DOHH2 (cell line): ENCODE data around the gene ABCB11.

Experiments used
- H3F3A ChIP-seq: fragments of 200-600 bp; sonication (generic), shearing (Covaris generic); 2 replicates; pipeline ENCODE4 v1.6.0; 2016; ENCODE audit warnings: antibody characterized with exemption, mild to moderate bottlenecking; ENCODE audit not compliant: control insufficient read depth, insufficient read depth
- H3K27ac ChIP-seq: fragments of 200-600 bp; sonication (generic); 2 replicates; pipeline ENCODE4 v1.5.1; 2014; ENCODE audit warnings: low read depth, mild to moderate bottlenecking, low read length, moderate library complexity
- H3K27me3 ChIP-seq: fragments of 200-600 bp; sonication (generic); 2 replicates; pipeline ENCODE4 v1.6.1; 2014; ENCODE audit warnings: mild to moderate bottlenecking, low read length, mixed read lengths; ENCODE audit not compliant: control insufficient read depth
- H3K36me3 ChIP-seq: fragments of 200-600 bp; sonication (generic); 2 replicates; pipeline ENCODE4 v1.6.1; 2014; ENCODE audit warnings: mild to moderate bottlenecking, low read length, moderate library complexity, mixed read lengths; ENCODE audit not compliant: control insufficient read depth
- H3K4me1 ChIP-seq: fragments of 200-600 bp; sonication (generic); 2 replicates; pipeline ENCODE4 v1.6.1; 2014; ENCODE audit warnings: mild to moderate bottlenecking, low read length, mixed read lengths; ENCODE audit not compliant: control insufficient read depth
- H3K4me2 ChIP-seq: fragments of 200-600 bp; sonication (generic); 2 replicates; pipeline ENCODE4 v1.6.0; 2014; ENCODE audit warnings: mild to moderate bottlenecking, low read length, moderate library complexity
- H3K4me3 ChIP-seq: fragments of 200-600 bp; sonication (generic); 2 replicates; pipeline ENCODE4 v1.5.1; 2014; ENCODE audit warnings: mild to moderate bottlenecking, low read length, mixed read lengths
- H3K79me2 ChIP-seq: fragments of 200-600 bp; sonication (generic); 2 replicates; pipeline ENCODE4 v1.6.1; 2014; ENCODE audit warnings: mild to moderate bottlenecking, low read length, mixed read lengths; ENCODE audit not compliant: control insufficient read depth
- H3K9me2 ChIP-seq: fragments of 200-600 bp; sonication (generic); replicated peaks from 2 replicates; pipeline ENCODE4 v1.6.1; 2014; ENCODE audit warnings: mild to moderate bottlenecking, low read length, mixed read lengths; ENCODE audit not compliant: control insufficient read depth
- H3K9me3 ChIP-seq: fragments of 200-600 bp; sonication (generic); 2 replicates; pipeline ENCODE4 v1.6.1; 2014; ENCODE audit warnings: antibody characterized with exemption, low read length, mixed read lengths; ENCODE audit not compliant: control insufficient read depth, insufficient read depth
- H4K20me1 ChIP-seq: fragments of 200-600 bp; sonication (generic); 2 replicates; pipeline ENCODE4 v1.6.0; 2014; ENCODE audit warnings: low read depth, mild to moderate bottlenecking, antibody characterized with exemption, low read length, moderate library complexity; ENCODE audit not compliant: control insufficient read depth, insufficient read depth
- CTCF ChIP-seq: fragments of 200-600 bp; sonication (generic); IDR thresholded peaks from one replicate; pipeline ENCODE4 v1.5.1; 2014; ENCODE audit warnings: antibody characterized with exemption, mild to moderate bottlenecking, low read depth, low read length; ENCODE audit not compliant: poor library complexity, severe bottlenecking
- EZH2phosphoT487 ChIP-seq: fragments of 200-600 bp; sonication (generic); IDR thresholded peaks from 2 replicates; pipeline ENCODE4 v1.6.1; 2017; ENCODE audit warnings: borderline replicate concordance, mild to moderate bottlenecking, antibody characterized with exemption, low read length, moderate library complexity, mixed read lengths

The ABCB11 gene

GRCh38 chr2:169071455-169071854, 40.3 kb upstream of the ABCB11 start:
- peaks cover 25% of the 10 kb centered on the region for H3K4me1 ChIP-seq
- no peak for TF ChIP-seq EZH2phosphoT487
- no peak for TF ChIP-seq CTCF
- no peaks in the 10 kb centered on the region for H3K79me2 ChIP-seq
- no peaks in the 10 kb centered on the region for H3K9me3 ChIP-seq
- H3K4me3 ChIP-seq, result no peak overlapping the region
- peak overlapping the region; percentile 68; the same call in 1 of the 2 replicates for H3K27ac ChIP-seq
- H3K27me3 ChIP-seq, result peaks cover 11% of the 10 kb centered on the region; the same call in 1 of the 2 replicates
- H3K36me3 ChIP-seq, result no peaks in the 10 kb centered on the region
- no peaks in the 10 kb centered on the region for H4K20me1 ChIP-seq
- H3K9me2 ChIP-seq, result no peaks in the 10 kb centered on the region
- peaks cover 11% of the 10 kb centered on the region for H3F3A ChIP-seq
- peak overlapping the region; percentile 61 for H3K4me2 ChIP-seq

- no peaks in the 10 kb centered on the region for H3K9me2 ChIP-seq
- H3F3A ChIP-seq, result peaks cover 11% of the 10 kb centered on the region
- no peaks in the 10 kb centered on the region for H4K20me1 ChIP-seq
- H3K4me2 ChIP-seq, result no peak overlapping the region
- H3K4me1 ChIP-seq, result peaks cover 25% of the 10 kb centered on the region
- no peaks in the 10 kb centered on the region for H3K79me2 ChIP-seq
- TF ChIP-seq EZH2phosphoT487 (no peak), CTCF (no peak)
- no peak overlapping the region for H3K27ac ChIP-seq
- peaks cover 11% of the 10 kb centered on the region; the same call in 1 of the 2 replicates for H3K27me3 ChIP-seq
- H3K9me3 ChIP-seq, result no peaks in the 10 kb centered on the region
- H3K4me3 ChIP-seq, result no peak overlapping the region
- no peaks in the 10 kb centered on the region for H3K36me3 ChIP-seq
Measured at GRCh38 chr2:169069833-169070232, 38.7 kb upstream of the ABCB11 start.

- no peak within 1 kb of the TSS for H3K4me3 ChIP-seq
- TF ChIP-seq EZH2phosphoT487 (no peak), CTCF (no peak)
Measured at GRCh38 chr2:169069341-169069740, 38.2 kb upstream of the ABCB11 start, which contains the start of gene DHRS9. Gene DHRS9 (plus strand): TSS chr2:169069563. CDS start chr2:169081582, 12,019 bp downstream.

More at GRCh38 chr2:169069341-169069740, 38.2 kb upstream of the ABCB11 start, which contains the start of gene DHRS9:
- Histone ChIP-seq H3K9me3 (no peaks in the 10 kb centered on the region), H3K79me2 (no peaks in the 10 kb centered on the region), H3F3A (peaks cover 11% of the 10 kb centered on the region), H3K9me2 (no peaks in the 10 kb centered on the region), H3K4me2 (no peak within 1 kb of the TSS), H4K20me1 (no peaks in the 10 kb centered on the region), H3K27me3 (peaks cover 11% of the 10 kb centered on the region; the same call in 1 of the 2 replicates), H3K27ac (no peak within 1 kb of the TSS), H3K4me1 (peaks cover 25% of the 10 kb centered on the region), H3K36me3 (no peaks in the 10 kb centered on the region)
